ENCODE results near the gene C1orf159.

DNA sequence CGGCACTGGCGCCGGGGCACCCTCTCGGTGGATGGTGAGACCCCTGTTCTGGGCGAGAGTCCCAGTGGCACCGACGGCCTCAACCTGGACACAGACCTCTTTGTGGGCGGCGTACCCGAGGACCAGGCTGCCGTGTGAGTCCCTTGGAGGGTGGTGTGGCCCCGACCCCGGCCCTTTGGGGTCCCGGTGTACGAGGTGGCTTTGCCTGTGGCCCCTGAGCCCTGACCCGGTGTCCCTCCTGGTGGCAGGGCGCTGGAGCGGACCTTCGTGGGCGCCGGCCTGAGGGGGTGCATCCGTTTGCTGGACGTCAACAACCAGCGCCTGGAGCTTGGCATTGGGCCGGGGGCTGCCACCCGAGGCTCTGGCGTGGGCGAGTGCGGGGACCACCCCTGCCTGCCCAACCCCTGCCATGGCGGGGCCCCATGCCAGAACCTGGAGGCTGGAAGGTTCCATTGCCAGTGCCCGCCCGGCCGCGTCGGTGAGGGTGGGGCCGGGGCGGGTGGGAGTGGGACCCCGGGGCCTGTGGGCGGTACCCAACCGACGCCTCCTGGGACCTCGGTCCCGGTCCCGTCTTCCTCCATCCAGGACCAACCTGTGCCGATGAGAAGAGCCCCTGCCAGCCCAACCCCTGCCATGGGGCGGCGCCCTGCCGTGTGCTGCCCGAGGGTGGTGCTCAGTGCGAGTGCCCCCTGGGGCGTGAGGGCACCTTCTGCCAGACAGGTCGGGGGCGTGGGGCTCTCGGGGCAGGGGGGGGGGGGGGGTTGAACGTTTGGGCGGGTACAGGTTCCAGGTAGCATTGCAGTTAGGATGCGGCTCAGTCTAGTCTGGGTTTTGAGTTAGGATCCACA is 66.3 kb downstream of the C1orf159 start:
- TF ChIP-seq CTCF (IDR thresholded peaks at IDR 0.05) = no peak
- no peak for TF ChIP-seq EZH2 (IDR thresholded peaks at IDR 0.05; ENCODE audit: borderline replicate concordance, insufficient read depth, low read depth, low read length, poor library complexity, severe bottlenecking)
